Measurements from ENCODE around the gene WHRN.

- TF ChIP-seq CTCF (IDR thresholded peaks at IDR 0.05) (no peak), POLR2A (IDR thresholded peaks at IDR 0.05) (no peak)
These were observed 88.4 kb downstream of the WHRN start for GRCh38 chr9:114416906-114417305.

Data from tibial nerve (tissue), 3 donors.